Measurements from ENCODE around the gene LY9. TPM values are rescaled to one million over a fixed set of nuclear protein-coding genes. Genes with fewer than 3 reads are reported as not detected.

Gene LY9, protein sequence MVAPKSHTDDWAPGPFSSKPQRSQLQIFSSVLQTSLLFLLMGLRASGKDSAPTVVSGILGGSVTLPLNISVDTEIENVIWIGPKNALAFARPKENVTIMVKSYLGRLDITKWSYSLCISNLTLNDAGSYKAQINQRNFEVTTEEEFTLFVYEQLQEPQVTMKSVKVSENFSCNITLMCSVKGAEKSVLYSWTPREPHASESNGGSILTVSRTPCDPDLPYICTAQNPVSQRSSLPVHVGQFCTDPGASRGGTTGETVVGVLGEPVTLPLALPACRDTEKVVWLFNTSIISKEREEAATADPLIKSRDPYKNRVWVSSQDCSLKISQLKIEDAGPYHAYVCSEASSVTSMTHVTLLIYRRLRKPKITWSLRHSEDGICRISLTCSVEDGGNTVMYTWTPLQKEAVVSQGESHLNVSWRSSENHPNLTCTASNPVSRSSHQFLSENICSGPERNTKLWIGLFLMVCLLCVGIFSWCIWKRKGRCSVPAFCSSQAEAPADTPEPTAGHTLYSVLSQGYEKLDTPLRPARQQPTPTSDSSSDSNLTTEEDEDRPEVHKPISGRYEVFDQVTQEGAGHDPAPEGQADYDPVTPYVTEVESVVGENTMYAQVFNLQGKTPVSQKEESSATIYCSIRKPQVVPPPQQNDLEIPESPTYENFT
- 0.07 to 0.17 TPM (median 0.11 TPM) in 5 replicates for total RNA-seq (2022; extraction: Qiagen RNA extraction)

DNA sequence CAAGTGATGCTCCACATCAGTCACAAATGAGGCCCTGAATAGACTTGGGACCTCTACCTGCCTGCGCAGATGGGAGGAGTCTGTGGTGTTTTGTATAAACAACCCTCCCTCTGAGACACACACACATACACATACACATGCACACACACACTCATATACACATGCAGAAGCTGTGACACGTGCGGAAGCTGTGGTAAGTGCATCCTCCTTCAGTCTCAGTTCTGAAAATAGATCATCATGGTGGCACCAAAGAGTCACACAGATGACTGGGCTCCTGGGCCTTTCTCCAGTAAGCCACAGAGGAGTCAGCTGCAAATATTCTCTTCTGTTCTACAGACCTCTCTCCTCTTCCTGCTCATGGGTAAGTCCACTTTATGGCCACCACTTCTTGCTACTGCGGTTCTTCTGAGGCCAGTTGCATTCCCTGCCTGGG is at the start of gene LY9:
Gene LY9 (plus strand): TSS at position 224 of the 433 bp plus-strand sequence. CDS start 14 bp downstream, at position 238.

DNA sequence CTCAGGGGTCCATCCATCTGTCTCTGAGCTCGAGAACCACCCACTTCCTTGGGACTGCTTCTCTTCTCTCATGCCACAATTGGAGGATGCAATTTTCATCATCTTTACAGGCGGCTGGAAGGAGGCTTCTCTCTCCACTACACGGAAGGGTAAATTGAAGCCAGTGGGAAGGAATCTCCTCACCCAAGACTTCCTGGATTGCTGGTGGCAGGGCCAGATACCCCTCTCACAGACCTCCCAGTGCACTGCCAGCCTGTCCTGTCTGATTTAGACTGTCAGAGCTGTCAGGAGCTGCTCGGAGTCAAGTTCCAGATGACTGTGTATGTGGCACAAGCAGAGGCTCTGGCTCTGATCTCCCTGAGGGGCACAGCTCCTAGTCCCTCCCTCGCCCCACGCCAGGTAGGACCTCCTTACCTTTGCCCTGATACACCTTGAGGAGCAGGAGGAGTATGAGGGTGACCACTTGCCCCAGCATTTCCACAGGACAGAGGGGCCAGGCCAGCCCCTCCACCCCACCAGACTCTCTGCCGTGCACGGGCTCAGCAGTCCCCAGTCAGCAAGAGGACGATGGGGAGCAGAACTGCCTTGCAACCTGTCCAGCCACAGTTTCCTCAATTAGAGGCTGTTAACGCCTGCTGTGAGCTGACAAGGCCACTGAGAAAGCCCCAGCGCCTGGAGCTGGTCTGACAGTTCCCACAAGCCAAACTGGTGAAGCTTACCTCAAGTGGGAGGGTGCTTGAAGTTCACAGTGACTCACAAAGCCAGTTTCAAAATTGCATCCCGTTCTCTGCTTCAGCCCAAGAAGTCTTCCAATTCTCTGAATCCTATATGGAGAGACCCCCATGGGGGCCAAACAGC is 66.5 kb downstream of the LY9 start, which contains the start of gene CD244:
Gene CD244 (minus strand): TSS at position 685 of the 858 bp plus-strand sequence. CDS start 210 bp downstream, at position 475.

Other genes starting within 250 kb of the LY9 start
- not detected in 5 replicates for gene CD84, start 216.7 kb upstream of the LY9 start, total RNA-seq (2022; extraction: Qiagen RNA extraction)
- gene SLAMF1, start 149.1 kb upstream of the LY9 start, total RNA-seq (2022; extraction: Qiagen RNA extraction): not detected in 5 replicates
- gene CD48, start 84.4 kb upstream of the LY9 start, total RNA-seq (2022; extraction: Qiagen RNA extraction): not detected in 5 replicates
- gene SLAMF7, start 56.9 kb upstream of the LY9 start, total RNA-seq (2022; extraction: Qiagen RNA extraction): 0.99 to 2.1 TPM (median 1.8 TPM) in 5 replicates
- gene CD244, start 66.7 kb downstream of the LY9 start, total RNA-seq (2022; extraction: Qiagen RNA extraction): not detected in 5 replicates
- gene ITLN1, start 89.0 kb downstream of the LY9 start, total RNA-seq (2022; extraction: Qiagen RNA extraction): not detected in 5 replicates
- 0.78 to 1.2 TPM (median 0.96 TPM) in 5 replicates for gene ITLN2, start 158.6 kb downstream of the LY9 start, total RNA-seq (2022; extraction: Qiagen RNA extraction)
- 47.1 to 81.0 TPM (median 59.6 TPM) in 5 replicates for gene F11R, start 225.0 kb downstream of the LY9 start, total RNA-seq (2022; extraction: Qiagen RNA extraction)
- 0.36 to 0.44 TPM (median 0.39 TPM) in 4 of 5 replicates, not detected in the other for gene TSTD1, start 242.8 kb downstream of the LY9 start, total RNA-seq (2022; extraction: Qiagen RNA extraction)
- gene USF1, start 249.8 kb downstream of the LY9 start, total RNA-seq (2022; extraction: Qiagen RNA extraction): 44.3 to 53.3 TPM (median 48.2 TPM) in 5 replicates

All from A549 treated with Hydrocortisone at 1 μM for 4 hours (cell line).